SK-N-SH treated with all-trans-retinoic acid at 6 μM for 48 hours (cell line): Measurements from ENCODE around the gene TMEM119.

Source experiments
- ATAC-seq: fragments of 200-7000 bp; cut with Tn5 transposase; 3 replicates; pipeline ENCODE4 v1.9.1; 2020; ENCODE audit warnings: mild to moderate bottlenecking, moderate library complexity
- ARNTL ChIP-seq: fragments of 450-650 bp; formaldehyde crosslinking; IDR thresholded peaks from 2 replicates; pipeline ENCODE4 v1.5.0; 2020; ENCODE audit warnings: low read depth, mild to moderate bottlenecking, moderate library complexity, borderline replicate concordance
- BACH2 ChIP-seq: fragments of 250-450 bp; sonication (Bioruptor Pico); IDR thresholded peaks from 2 replicates; pipeline ENCODE4 v1.9.0; 2021; ENCODE audit warnings: mild to moderate bottlenecking, borderline replicate concordance
- CSDC2 ChIP-seq: fragments of 250-450 bp; sonication (Bioruptor Pico); IDR thresholded peaks from 2 replicates; pipeline ENCODE4 v1.5.0; 2020; ENCODE audit warnings: mild to moderate bottlenecking, moderate library complexity
- ESRRG ChIP-seq: fragments of 250-450 bp; sonication (Bioruptor Pico); IDR thresholded peaks from 2 replicates; pipeline ENCODE4 v1.6.1; 2021; ENCODE audit warnings: mild to moderate bottlenecking
- GLIS3 ChIP-seq: fragments of 250-450 bp; sonication (Bioruptor Pico); IDR thresholded peaks from 2 replicates; pipeline ENCODE4 v1.5.0; 2020; ENCODE audit warnings: mild to moderate bottlenecking, moderate library complexity
- ISL1 ChIP-seq: fragments of 250-450 bp; sonication (Bioruptor Pico); IDR thresholded peaks from 2 replicates; pipeline ENCODE4 v2.1.2; 2022; ENCODE audit warnings: mild to moderate bottlenecking, moderate library complexity
- OSR1 ChIP-seq: fragments of 250-450 bp; sonication (Bioruptor Pico); IDR thresholded peaks from 2 replicates; pipeline ENCODE4 v1.8.0; 2022; ENCODE audit warnings: moderate library complexity, mild to moderate bottlenecking, inconsistent platforms
- PPARA ChIP-seq: fragments of 250-450 bp; sonication (Bioruptor Pico); IDR thresholded peaks from 2 replicates; pipeline ENCODE4 v1.5.0; 2020; ENCODE audit warnings: mild to moderate bottlenecking, borderline replicate concordance
- RARB ChIP-seq: fragments of 250-450 bp; sonication (Bioruptor Pico); IDR thresholded peaks from 2 replicates; pipeline ENCODE4 v1.8.0; 2021; ENCODE audit warnings: mild to moderate bottlenecking, moderate library complexity
- SNAI2 ChIP-seq: fragments of 250-450 bp; sonication (Bioruptor Pico); IDR thresholded peaks from 2 replicates; pipeline ENCODE4 v1.5.0; 2020; ENCODE audit warnings: mild to moderate bottlenecking, moderate library complexity
- TCF4 ChIP-seq: fragments of 250-450 bp; sonication (Bioruptor Pico); IDR thresholded peaks from 2 replicates; pipeline ENCODE4 v1.8.0; 2021; ENCODE audit warnings: mild to moderate bottlenecking, moderate library complexity, borderline replicate concordance
- TOX ChIP-seq: fragments of 250-450 bp; sonication (Bioruptor Pico); IDR thresholded peaks from 2 replicates; pipeline ENCODE4 v1.8.0; 2021; ENCODE audit warnings: mild to moderate bottlenecking, moderate library complexity, borderline replicate concordance
- ZC3H10 ChIP-seq: fragments of 250-450 bp; sonication (Bioruptor Pico); IDR thresholded peaks from 2 replicates; pipeline ENCODE4 v1.5.1; 2021; ENCODE audit warnings: mild to moderate bottlenecking, moderate library complexity
- ZFP3 ChIP-seq: fragments of 250-450 bp; sonication (Bioruptor Pico); IDR thresholded peaks from 2 replicates; pipeline ENCODE4 v1.5.0; 2020; ENCODE audit warnings: mild to moderate bottlenecking, moderate library complexity
- ZFP30 ChIP-seq: fragments of 450-650 bp; formaldehyde crosslinking; IDR thresholded peaks from 2 replicates; pipeline ENCODE4 v1.5.0; 2022; ENCODE audit warnings: mild to moderate bottlenecking, moderate library complexity
- ZNF565 ChIP-seq: fragments of 450-650 bp; formaldehyde crosslinking; conservative IDR thresholded peaks from 2 replicates; pipeline ENCODE4 v1.5.0; 2020; ENCODE audit warnings: low read depth, mild to moderate bottlenecking, moderate library complexity
- ZNF70 ChIP-seq: fragments of 450-650 bp; formaldehyde crosslinking; IDR thresholded peaks from 2 replicates; pipeline ENCODE4 v1.5.0; 2020; ENCODE audit warnings: mild to moderate bottlenecking, moderate library complexity
- ZNF8 ChIP-seq: fragments of 450-650 bp; formaldehyde crosslinking; IDR thresholded peaks from 2 replicates; pipeline ENCODE4 v1.5.0; 2020; ENCODE audit warnings: mild to moderate bottlenecking, moderate library complexity
- TF ChIP-seq, protein P1 (sequence below): fragments of 250-450 bp; sonication (Bioruptor Pico); IDR thresholded peaks from 2 replicates; pipeline ENCODE4 v1.8.0; 2020; ENCODE audit warnings: mild to moderate bottlenecking, moderate library complexity, borderline replicate concordance
- TF ChIP-seq, protein P2 (sequence below): fragments of 250-450 bp; sonication (Bioruptor Pico); IDR thresholded peaks from 2 replicates; pipeline ENCODE4 v1.5.1; 2020; ENCODE audit warnings: low read depth, mild to moderate bottlenecking, moderate library complexity
- TF ChIP-seq, protein P3 (sequence below): fragments of 250-450 bp; sonication (Bioruptor Pico); IDR thresholded peaks from 2 replicates; pipeline ENCODE4 v1.5.1; 2021; ENCODE audit warnings: mild to moderate bottlenecking, moderate library complexity
- TF ChIP-seq, protein P4 (sequence below): fragments of 250-450 bp; sonication (Bioruptor Pico); IDR thresholded peaks from 2 replicates; pipeline ENCODE4 v1.8.0; 2021; ENCODE audit warnings: low read depth, mild to moderate bottlenecking, moderate library complexity, borderline replicate concordance
- TF ChIP-seq, protein P5 (sequence below): fragments of 250-450 bp; sonication (Bioruptor Pico); IDR thresholded peaks from 2 replicates; pipeline ENCODE4 v1.5.0; 2020; ENCODE audit warnings: mild to moderate bottlenecking, moderate library complexity

TMEM119 gene

DNA sequence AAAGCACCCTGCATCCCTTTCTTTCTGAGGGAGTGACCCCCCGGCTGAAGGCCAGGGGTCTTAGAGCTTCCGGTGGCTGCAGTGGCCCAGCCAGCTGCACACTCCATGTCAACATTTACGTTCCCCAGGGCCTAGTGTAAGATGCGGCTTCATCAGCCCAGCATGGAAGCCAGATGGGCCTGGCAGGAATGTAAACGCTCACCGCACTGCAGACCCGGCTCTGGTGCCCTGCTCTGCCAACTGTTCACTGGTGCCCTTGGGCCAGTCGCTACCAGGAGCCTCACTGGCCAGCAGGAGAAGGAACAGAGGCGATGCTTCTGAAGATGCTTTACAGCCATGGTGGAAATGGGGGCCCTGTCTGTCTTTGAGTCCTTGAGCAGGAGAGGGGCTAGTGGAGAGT lies 8.6 kb upstream of the TMEM119 start:
- TF ChIP-seq ZC3H10 (CRISPR knock-in tag) (no peak), OSR1 (no peak), ZFP3 (CRISPR knock-in tag) (no peak), ESRRG (CRISPR knock-in tag) (no peak), ZFP30 (no peak), PPARA (CRISPR knock-in tag) (no peak), ZNF70 (CRISPR knock-in tag) (no peak), SNAI2 (CRISPR knock-in tag) (no peak), ISL1 (CRISPR knock-in tag) (no peak), ZNF8 (CRISPR knock-in tag) (no peak), CSDC2 (CRISPR knock-in tag) (no peak), GLIS3 (no peak), ARNTL (CRISPR knock-in tag) (no peak), RARB (CRISPR knock-in tag) (no peak), BACH2 (no peak), TCF4 (no peak)
- TF ChIP-seq, protein P1, sequence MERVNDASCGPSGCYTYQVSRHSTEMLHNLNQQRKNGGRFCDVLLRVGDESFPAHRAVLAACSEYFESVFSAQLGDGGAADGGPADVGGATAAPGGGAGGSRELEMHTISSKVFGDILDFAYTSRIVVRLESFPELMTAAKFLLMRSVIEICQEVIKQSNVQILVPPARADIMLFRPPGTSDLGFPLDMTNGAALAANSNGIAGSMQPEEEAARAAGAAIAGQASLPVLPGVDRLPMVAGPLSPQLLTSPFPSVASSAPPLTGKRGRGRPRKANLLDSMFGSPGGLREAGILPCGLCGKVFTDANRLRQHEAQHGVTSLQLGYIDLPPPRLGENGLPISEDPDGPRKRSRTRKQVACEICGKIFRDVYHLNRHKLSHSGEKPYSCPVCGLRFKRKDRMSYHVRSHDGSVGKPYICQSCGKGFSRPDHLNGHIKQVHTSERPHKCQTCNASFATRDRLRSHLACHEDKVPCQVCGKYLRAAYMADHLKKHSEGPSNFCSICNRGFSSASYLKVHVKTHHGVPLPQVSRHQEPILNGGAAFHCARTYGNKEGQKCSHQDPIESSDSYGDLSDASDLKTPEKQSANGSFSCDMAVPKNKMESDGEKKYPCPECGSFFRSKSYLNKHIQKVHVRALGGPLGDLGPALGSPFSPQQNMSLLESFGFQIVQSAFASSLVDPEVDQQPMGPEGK (CRISPR knock-in tag), result no peak
- TF ChIP-seq, protein P2, sequence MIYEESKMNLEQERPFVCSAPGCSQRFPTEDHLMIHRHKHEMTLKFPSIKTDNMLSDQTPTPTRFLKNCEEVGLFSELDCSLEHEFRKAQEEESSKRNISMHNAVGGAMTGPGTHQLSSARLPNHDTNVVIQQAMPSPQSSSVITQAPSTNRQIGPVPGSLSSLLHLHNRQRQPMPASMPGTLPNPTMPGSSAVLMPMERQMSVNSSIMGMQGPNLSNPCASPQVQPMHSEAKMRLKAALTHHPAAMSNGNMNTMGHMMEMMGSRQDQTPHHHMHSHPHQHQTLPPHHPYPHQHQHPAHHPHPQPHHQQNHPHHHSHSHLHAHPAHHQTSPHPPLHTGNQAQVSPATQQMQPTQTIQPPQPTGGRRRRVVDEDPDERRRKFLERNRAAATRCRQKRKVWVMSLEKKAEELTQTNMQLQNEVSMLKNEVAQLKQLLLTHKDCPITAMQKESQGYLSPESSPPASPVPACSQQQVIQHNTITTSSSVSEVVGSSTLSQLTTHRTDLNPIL (CRISPR knock-in tag), result no peak
- TF ChIP-seq, protein P3, sequence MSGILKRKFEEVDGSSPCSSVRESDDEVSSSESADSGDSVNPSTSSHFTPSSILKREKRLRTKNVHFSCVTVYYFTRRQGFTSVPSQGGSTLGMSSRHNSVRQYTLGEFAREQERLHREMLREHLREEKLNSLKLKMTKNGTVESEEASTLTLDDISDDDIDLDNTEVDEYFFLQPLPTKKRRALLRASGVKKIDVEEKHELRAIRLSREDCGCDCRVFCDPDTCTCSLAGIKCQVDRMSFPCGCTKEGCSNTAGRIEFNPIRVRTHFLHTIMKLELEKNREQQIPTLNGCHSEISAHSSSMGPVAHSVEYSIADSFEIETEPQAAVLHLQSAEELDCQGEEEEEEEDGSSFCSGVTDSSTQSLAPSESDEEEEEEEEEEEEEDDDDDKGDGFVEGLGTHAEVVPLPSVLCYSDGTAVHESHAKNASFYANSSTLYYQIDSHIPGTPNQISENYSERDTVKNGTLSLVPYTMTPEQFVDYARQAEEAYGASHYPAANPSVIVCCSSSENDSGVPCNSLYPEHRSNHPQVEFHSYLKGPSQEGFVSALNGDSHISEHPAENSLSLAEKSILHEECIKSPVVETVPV, result no peak
- TF ChIP-seq, protein P4, sequence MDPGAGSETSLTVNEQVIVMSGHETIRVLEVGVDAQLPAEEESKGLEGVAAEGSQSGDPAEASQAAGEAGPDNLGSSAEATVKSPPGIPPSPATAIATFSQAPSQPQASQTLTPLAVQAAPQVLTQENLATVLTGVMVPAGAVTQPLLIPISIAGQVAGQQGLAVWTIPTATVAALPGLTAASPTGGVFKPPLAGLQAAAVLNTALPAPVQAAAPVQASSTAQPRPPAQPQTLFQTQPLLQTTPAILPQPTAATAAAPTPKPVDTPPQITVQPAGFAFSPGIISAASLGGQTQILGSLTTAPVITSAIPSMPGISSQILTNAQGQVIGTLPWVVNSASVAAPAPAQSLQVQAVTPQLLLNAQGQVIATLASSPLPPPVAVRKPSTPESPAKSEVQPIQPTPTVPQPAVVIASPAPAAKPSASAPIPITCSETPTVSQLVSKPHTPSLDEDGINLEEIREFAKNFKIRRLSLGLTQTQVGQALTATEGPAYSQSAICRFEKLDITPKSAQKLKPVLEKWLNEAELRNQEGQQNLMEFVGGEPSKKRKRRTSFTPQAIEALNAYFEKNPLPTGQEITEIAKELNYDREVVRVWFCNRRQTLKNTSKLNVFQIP, result no peak
- no peak; the same call in 2 of the 3 replicates for ATAC-seq

DNA sequence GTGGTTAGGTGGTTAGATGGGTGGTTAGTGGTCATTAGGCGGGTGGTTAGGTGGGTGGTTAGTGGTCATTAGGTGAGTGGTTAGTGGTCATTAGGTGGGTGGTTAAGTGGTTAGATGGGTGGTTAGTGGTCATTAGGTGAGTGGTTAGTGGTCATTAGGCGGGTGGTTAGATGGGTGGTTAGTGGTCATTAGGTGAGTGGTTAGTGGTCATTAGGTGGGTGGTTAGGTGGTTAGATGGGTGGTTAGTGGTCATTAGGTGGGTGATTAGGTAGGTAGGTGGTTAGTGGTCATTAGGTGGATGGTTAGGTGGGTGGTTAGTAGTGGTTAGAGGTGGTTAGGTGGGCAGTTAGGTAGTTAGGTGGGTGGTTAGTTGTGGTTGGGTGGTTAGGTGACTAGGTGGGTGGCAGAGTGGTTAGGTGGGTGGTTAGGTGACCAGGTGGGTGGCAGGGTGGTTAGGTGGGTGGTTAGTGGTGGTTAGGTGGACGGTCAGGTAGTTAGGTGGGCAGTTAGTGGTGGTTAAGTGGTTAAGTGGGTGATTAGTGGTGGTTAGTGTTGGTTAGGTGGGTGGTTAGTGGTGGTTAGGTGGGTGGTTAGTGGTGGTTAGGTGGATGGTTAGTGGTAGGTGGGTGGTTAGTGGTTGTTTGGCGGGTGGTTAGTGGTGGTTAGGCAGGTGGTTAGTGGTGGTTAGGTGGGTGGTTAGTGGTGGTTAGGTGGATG lies 8.0 kb upstream of the TMEM119 start:
- no peak for ATAC-seq
- TF ChIP-seq TOX (no peak), ZC3H10 (CRISPR knock-in tag) (no peak), ESRRG (CRISPR knock-in tag) (no peak), ARNTL (CRISPR knock-in tag) (no peak), ZFP30 (no peak), ZFP3 (CRISPR knock-in tag) (no peak), CSDC2 (CRISPR knock-in tag) (no peak), TCF4 (no peak), ZNF8 (CRISPR knock-in tag) (no peak), GLIS3 (no peak), ZNF565 (no peak), ZNF70 (CRISPR knock-in tag) (no peak), BACH2 (no peak), PPARA (CRISPR knock-in tag) (no peak), OSR1 (no peak)
- TF ChIP-seq, protein P5, sequence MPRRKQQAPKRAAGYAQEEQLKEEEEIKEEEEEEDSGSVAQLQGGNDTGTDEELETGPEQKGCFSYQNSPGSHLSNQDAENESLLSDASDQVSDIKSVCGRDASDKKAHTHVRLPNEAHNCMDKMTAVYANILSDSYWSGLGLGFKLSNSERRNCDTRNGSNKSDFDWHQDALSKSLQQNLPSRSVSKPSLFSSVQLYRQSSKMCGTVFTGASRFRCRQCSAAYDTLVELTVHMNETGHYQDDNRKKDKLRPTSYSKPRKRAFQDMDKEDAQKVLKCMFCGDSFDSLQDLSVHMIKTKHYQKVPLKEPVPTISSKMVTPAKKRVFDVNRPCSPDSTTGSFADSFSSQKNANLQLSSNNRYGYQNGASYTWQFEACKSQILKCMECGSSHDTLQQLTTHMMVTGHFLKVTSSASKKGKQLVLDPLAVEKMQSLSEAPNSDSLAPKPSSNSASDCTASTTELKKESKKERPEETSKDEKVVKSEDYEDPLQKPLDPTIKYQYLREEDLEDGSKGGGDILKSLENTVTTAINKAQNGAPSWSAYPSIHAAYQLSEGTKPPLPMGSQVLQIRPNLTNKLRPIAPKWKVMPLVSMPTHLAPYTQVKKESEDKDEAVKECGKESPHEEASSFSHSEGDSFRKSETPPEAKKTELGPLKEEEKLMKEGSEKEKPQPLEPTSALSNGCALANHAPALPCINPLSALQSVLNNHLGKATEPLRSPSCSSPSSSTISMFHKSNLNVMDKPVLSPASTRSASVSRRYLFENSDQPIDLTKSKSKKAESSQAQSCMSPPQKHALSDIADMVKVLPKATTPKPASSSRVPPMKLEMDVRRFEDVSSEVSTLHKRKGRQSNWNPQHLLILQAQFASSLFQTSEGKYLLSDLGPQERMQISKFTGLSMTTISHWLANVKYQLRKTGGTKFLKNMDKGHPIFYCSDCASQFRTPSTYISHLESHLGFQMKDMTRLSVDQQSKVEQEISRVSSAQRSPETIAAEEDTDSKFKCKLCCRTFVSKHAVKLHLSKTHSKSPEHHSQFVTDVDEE (CRISPR knock-in tag), result no peak
- TF ChIP-seq, protein P3, result no peak
- TF ChIP-seq, protein P1 (CRISPR knock-in tag), result no peak
- TF ChIP-seq, protein P4, result no peak
